Measurements from ENCODE around the gene KANTR.

- TF ChIP-seq POLR2AphosphoS5 (IDR thresholded peaks at IDR 0.05; ENCODE audit: low read depth, low read length) = no peak
- no peak for TF ChIP-seq CTCF (IDR thresholded peaks at IDR 0.05)
- no peak for TF ChIP-seq SIN3A (IDR thresholded peaks at IDR 0.05; ENCODE audit: borderline replicate concordance, insufficient read depth, low read depth, low read length)
Measured at GRCh38 chrX:53044995-53045394, 48.9 kb upstream of the KANTR start.
